ENCODE measurements around the gene ADGRG1.
"Not testable (repeated sequence)": the region's sequence is repeated elsewhere in the genome, so short reads cannot be mapped to it uniquely, and the experiment has no call there.

ADGRG1 gene

GRCh38 chr16:57628008-57628781 is at the start of gene ADGRG1:
Gene ADGRG1, plus strand, starts transcription at chr16:57628630. Its CDS starts 21,658 bp downstream, at chr16:57650288.
- DNase-seq (ENCODE audit: low read depth in 3 of 3), result peak; percentile 47 to 52 (median 50)

- DNase-seq (ENCODE audit: low read depth in 3 of 3), result no peak
These were observed 49.1 kb upstream of the ADGRG1 start for GRCh38 chr16:57579361-57579665.

- DNase-seq (ENCODE audit: low read depth in 3 of 3), result no peak
These were observed 43.3 kb upstream of the ADGRG1 start for GRCh38 chr16:57585051-57585687.

GRCh38 chr16:57588831-57589230 is 39.6 kb upstream of the ADGRG1 start:
- DNase-seq (ENCODE audit: low read depth in 3 of 3), result no peak

- DNase-seq (ENCODE audit: low read depth in 3 of 3), result no peak
These were observed 39.1 kb upstream of the ADGRG1 start for GRCh38 chr16:57589374-57589773.

GRCh38 chr16:57590654-57591085 is 37.8 kb upstream of the ADGRG1 start:
- DNase-seq (ENCODE audit: low read depth in 3 of 3), result no peak

GRCh38 chr16:57591086-57591869 is 37.2 kb upstream of the ADGRG1 start:
- DNase-seq (ENCODE audit: low read depth in 3 of 3), result peak; percentile 56 to 72 (median 66)

- no peak for DNase-seq (ENCODE audit: low read depth in 3 of 3)
These were observed 36.5 kb upstream of the ADGRG1 start for GRCh38 chr16:57591870-57592485.

- peak in 1 of 3 donors; percentile 43 for DNase-seq (ENCODE audit: low read depth in 3 of 3)
These were observed 35.8 kb upstream of the ADGRG1 start for GRCh38 chr16:57592591-57593003.

- DNase-seq (ENCODE audit: low read depth in 3 of 3), result no peak
These were observed 35.4 kb upstream of the ADGRG1 start for GRCh38 chr16:57593021-57593420.

- no peak for DNase-seq (ENCODE audit: low read depth in 3 of 3)
These were observed 34.4 kb upstream of the ADGRG1 start for GRCh38 chr16:57593990-57594389.

GRCh38 chr16:57594531-57595031 is 33.8 kb upstream of the ADGRG1 start:
- no peak for DNase-seq (ENCODE audit: low read depth in 3 of 3)

- not testable (repeated sequence) for DNase-seq (ENCODE audit: low read depth in 3 of 3)
These were observed 32.2 kb upstream of the ADGRG1 start for GRCh38 chr16:57596234-57596633.

GRCh38 chr16:57598437-57598836 is 30.0 kb upstream of the ADGRG1 start:
- DNase-seq (ENCODE audit: low read depth in 3 of 3), result no peak

GRCh38 chr16:57600048-57600835 is 28.2 kb upstream of the ADGRG1 start:
- DNase-seq (ENCODE audit: low read depth in 3 of 3), result peak in 2 of 3 donors; percentile 24 to 37

- DNase-seq (ENCODE audit: low read depth in 3 of 3), result no peak
These were observed 27.4 kb upstream of the ADGRG1 start for GRCh38 chr16:57600952-57601580.

- DNase-seq (ENCODE audit: low read depth in 3 of 3), result peak; percentile 50 to 66 (median 53)
These were observed 26.5 kb upstream of the ADGRG1 start for GRCh38 chr16:57601801-57602478.

- DNase-seq (ENCODE audit: low read depth in 3 of 3), result no peak
These were observed 25.1 kb upstream of the ADGRG1 start for GRCh38 chr16:57603115-57604024.

- DNase-seq (ENCODE audit: low read depth in 3 of 3), result no peak
These were observed 24.3 kb upstream of the ADGRG1 start for GRCh38 chr16:57604177-57604576.
